Measurements from ENCODE around the gene TEX22.

The TEX22 gene

DNA sequence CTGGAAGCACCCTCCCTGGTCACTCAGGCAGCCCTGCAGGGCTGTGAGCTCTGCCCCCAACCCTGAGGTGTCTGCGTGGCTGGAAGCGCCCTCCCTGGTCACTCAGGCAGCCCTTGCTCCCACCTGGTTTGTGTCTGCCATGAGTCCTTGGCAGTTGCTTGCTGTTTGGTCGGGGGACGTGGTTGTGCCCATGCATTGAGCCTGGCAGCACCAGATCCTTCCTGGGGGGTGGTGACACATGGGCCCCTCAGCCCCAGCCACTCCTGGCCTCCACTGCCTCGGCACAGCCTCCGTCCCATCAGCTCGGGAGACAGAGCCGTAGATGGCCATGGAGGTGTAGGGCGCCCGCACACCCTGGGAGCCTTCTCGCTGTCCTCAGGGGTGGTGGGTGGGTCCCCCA, 40.8 kb downstream of the TEX22 start:
- H3K4me3 ChIP-seq (ENCODE audit: control insufficient read depth, low read depth, low read length): no peak overlapping the region
- no peak for DNase-seq (ENCODE audit: low read depth)
- TF ChIP-seq, protein P1, sequence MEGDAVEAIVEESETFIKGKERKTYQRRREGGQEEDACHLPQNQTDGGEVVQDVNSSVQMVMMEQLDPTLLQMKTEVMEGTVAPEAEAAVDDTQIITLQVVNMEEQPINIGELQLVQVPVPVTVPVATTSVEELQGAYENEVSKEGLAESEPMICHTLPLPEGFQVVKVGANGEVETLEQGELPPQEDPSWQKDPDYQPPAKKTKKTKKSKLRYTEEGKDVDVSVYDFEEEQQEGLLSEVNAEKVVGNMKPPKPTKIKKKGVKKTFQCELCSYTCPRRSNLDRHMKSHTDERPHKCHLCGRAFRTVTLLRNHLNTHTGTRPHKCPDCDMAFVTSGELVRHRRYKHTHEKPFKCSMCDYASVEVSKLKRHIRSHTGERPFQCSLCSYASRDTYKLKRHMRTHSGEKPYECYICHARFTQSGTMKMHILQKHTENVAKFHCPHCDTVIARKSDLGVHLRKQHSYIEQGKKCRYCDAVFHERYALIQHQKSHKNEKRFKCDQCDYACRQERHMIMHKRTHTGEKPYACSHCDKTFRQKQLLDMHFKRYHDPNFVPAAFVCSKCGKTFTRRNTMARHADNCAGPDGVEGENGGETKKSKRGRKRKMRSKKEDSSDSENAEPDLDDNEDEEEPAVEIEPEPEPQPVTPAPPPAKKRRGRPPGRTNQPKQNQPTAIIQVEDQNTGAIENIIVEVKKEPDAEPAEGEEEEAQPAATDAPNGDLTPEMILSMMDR (IDR thresholded peaks at IDR 0.05; ENCODE audit: control insufficient read depth, insufficient read depth, low read depth, low read length, missing control alignments): no peak

DNA sequence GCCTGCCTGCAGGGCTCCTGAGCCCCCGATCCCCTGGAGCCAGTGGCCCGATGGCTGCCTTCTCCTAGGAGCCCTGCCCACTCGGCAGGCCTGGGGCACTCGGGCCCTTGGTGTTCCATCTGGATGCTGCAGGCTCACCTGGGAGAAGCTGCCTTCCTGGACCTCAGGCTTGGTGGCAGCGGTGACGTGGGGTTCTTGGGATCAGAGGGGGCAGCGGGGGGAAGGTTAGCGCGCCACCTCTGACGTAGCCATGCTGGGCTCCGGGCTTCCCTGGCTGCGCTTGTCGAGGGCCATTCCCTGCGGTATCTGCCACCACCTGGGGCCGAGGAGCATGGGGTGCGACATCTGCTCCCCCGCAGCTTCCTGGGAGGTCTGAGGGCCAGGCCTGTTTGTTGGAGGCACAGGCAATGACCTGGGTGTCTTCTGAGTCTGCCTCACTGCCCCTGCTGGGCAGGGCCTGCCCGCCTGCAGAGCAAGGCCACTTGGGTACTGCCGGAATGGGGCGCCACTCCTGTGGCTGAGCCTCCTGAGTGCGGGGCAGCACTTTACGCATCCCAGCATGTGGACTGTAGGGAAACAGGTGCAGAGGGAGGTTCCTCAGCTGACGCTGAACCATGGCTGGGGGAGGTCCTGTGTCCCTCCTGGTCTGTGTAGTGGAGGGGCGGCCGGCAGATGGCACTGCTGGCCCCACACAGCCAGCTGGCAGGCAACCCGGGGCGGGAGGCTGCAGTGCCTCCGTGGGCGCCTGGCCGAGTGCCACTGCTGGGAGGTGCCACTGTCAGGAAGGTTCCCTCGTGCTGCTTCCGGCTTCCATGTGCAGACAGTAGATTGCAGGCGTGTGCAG, 41.6 kb downstream of the TEX22 start:
- DNase-seq (ENCODE audit: low read depth): no peak
- H3K4me3 ChIP-seq (ENCODE audit: control insufficient read depth, low read depth, low read length): no peak overlapping the region
- TF ChIP-seq, protein P1 (IDR thresholded peaks at IDR 0.05; ENCODE audit: control insufficient read depth, insufficient read depth, low read depth, low read length, missing control alignments): peak; percentile 23

DNA sequence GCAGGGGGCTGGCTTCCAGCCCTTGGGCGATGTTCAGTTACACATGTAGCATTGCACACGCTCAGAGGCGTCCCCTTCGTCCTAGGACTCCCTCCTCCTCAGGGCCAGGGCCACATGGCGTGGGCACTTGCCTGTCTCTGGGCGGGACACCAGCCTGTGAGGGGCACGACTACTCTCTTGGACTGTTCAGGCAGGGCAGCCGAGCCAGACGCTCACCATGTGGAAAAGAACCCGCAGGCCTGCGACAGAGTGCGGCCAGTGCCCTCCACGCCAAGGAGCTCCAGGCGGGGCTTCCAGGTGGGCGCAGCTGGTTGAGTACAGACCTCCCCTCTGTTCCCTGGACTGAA, 42.2 kb downstream of the TEX22 start:
- no peak for DNase-seq (ENCODE audit: low read depth)
- no peak overlapping the region for H3K4me3 ChIP-seq (ENCODE audit: control insufficient read depth, low read depth, low read length)
- TF ChIP-seq, protein P1 (IDR thresholded peaks at IDR 0.05; ENCODE audit: control insufficient read depth, insufficient read depth, low read depth, low read length, missing control alignments): no peak

DNA sequence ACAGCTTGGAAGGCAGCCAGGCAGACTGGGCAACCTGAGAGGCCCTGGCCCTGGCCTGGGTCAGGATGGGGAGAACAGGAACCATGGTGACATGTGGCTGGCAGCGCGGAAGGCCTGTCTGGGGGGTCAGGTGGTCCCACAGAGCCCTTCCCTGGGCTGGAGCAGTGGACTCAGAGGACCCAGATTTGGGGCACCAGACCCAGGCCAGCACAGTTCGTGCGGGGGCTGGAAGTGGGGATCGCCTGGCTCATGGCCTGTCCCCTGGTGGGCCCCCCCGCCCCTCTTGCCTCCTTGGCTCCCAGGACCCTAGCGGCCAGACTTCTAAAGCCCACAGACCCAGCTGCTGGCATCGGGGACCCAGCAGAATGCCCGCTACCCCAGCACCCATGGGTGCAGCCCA, 42.7 kb downstream of the TEX22 start:
- DNase-seq (ENCODE audit: low read depth): no peak
- no peak overlapping the region for H3K4me3 ChIP-seq (ENCODE audit: control insufficient read depth, low read depth, low read length)
- TF ChIP-seq, protein P1 (IDR thresholded peaks at IDR 0.05; ENCODE audit: control insufficient read depth, insufficient read depth, low read depth, low read length, missing control alignments): no peak

DNA sequence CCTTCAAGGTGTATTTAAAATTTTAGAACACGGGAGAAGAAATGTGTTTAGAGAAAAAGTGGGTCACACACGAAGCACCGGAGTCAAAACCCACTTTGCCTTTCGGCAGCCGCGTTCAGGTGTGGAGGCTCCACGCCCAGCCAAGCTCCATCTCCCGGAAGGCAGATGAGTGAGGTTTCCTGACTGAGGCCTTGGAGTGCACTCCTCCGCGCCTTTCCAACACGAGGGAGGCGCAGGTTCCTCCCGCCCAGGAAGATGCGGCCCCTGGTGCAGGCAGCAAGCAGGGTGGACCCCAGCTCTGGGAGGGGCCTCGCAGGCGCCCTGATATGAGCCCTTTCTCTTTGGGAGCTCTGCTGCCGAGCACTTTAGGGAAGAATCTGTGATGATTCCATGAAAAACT, 43.8 kb downstream of the TEX22 start:
- DNase-seq (ENCODE audit: low read depth): no peak
- TF ChIP-seq, protein P1 (IDR thresholded peaks at IDR 0.05; ENCODE audit: control insufficient read depth, insufficient read depth, low read depth, low read length, missing control alignments): no peak
- H3K4me3 ChIP-seq (ENCODE audit: control insufficient read depth, low read depth, low read length): no peak overlapping the region

DNA sequence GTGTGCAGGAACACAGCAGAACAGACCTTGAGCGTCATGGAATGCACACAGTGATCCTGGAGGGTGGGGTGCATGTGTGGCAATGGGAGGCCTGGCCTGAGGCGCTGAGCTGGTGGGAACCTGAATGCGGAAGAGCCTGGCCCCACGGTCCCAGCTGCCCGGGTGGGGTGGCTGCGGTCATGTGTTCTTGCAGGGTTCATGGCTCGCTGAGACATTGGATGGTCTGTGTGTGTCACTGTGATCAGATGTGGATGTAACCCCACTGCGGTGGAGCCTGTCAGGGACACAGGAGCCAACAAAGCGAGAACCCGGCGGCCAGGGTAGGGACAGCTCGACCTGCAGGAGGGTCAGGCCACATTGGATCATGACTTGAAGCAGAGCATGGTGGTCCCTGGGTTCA, 44.5 kb downstream of the TEX22 start:
- TF ChIP-seq, protein P1 (IDR thresholded peaks at IDR 0.05; ENCODE audit: control insufficient read depth, insufficient read depth, low read depth, low read length, missing control alignments): no peak
- H3K4me3 ChIP-seq (ENCODE audit: control insufficient read depth, low read depth, low read length): no peak overlapping the region
- no peak for DNase-seq (ENCODE audit: low read depth)

Measured in AG09309 (cell line).